Heart right ventricle (tissue), 16 donors: ENCODE results near the gene MXI1. TPM values are rescaled to one million over a fixed set of nuclear protein-coding genes. Genes with fewer than 3 reads are reported as not detected.

ENCODE experiments used
- ATAC-seq, 8 donors: fragments of 200-7000 bp; cut with Tn5 transposase; one replicate each; pipeline ENCODE4 v1.9.1; 2020; ENCODE audit warnings: mild to moderate bottlenecking in 8 of 8, moderate library complexity in 8 of 8, moderate number of reproducible peaks in 1 of 8
- DNase-seq, 2 donors: peaks; one replicate each; pipeline ENCODE4 v3.0.0-alpha.2; 2020
- H3K27ac ChIP-seq, 10 donors: fragments of 200-600 bp; sonication (generic) in 2 of 10; one replicate each; pipeline versions ENCODE4 v1.5.0 to v1.8.0; 2020 to 2022; ENCODE audit warnings: mild to moderate bottlenecking in 3 of 10
- H3K27me3 ChIP-seq, 7 donors: fragments of 200-600 bp; one replicate each; pipeline ENCODE4 v1.8.0; 2021 to 2022; ENCODE audit warnings: mild to moderate bottlenecking in 2 of 7
- H3K36me3 ChIP-seq, 9 donors: fragments of 200-600 bp; sonication (generic) in 1 of 9; one replicate each; pipeline versions ENCODE4 v1.5.0 to v1.8.0; 2020 to 2022; ENCODE audit warnings: mild to moderate bottlenecking in 2 of 9
- H3K4me1 ChIP-seq, 9 donors: fragments of 200-600 bp; sonication (generic) in 1 of 9; one replicate each; pipeline versions ENCODE4 v1.5.0 to v1.8.0; 2020 to 2022; ENCODE audit warnings: mild to moderate bottlenecking in 4 of 9
- H3K4me3 ChIP-seq, 10 donors: fragments of 200-600 bp; sonication (generic) in 2 of 10; one replicate each; pipeline versions ENCODE4 v1.5.0 to v1.8.0; 2020 to 2022; ENCODE audit warnings: mild to moderate bottlenecking in 7 of 10, moderate library complexity in 2 of 10
- H3K9me3 ChIP-seq, 11 donors: fragments of 200-600 bp in 10 of 11; sonication (generic) in 2 of 11; one replicate each; pipeline versions ENCODE4 v1.5.0 to v1.8.0; 2013 to 2022; ENCODE audit warnings: mild to moderate bottlenecking in 2 of 11, control low read depth in 1 of 11, moderate library complexity in 1 of 11
- CTCF ChIP-seq, 9 donors: fragments of 200-600 bp; sonication (generic) in 2 of 9; IDR thresholded peaks; one replicate each; pipeline versions ENCODE4 v1.5.0 to v1.8.0; 2021 to 2022; ENCODE audit warnings: antibody characterized with exemption in 9 of 9, mild to moderate bottlenecking in 5 of 9, moderate library complexity in 1 of 9
- WGBS, 2 donors: extraction: QIAGEN DNeasy Blood & Tissue Kit; methylation state at CpG; one replicate each; pipeline ENCODE4 v1.1.7; 2013; ENCODE audit warnings: inconsistent platforms in 1 of 2; 5-methylcytosine and 5-hydroxymethylcytosine counted together
- intact Hi-C, 10 donors: fragments of 100-400 bp; cut with DNase I; formaldehyde crosslinking; loops; one replicate each; pipeline versions ENCODE4 v1.11.1 to v1.14.2; 2022
- polyA plus RNA-seq, 2 donors: library from polyadenylated mRNA; stranded (reverse); fragments of 200-250 nt; gene quantifications; one replicate each; pipeline ENCODE4 v1.2.3, GENCODE V29; 2013
- total RNA-seq, 10 donors: library from RNA; stranded (reverse); fragmentation: NEBNext Ultra II Directional in 3 of 10; extraction: Animal tissue kit (Norgen Biotek cat#: 25700) in 3 of 10; gene quantifications; one replicate each; pipeline versions ENCODE4 v1.2.1 to v1.2.4, GENCODE V29; 2021 to 2023
- donor health status: Arrhythmogenic right ventricular cardiomyopathy.
- donor health status: ischemic (EF 13 %, LVEDD 7.1; RV severe dilation, severe dysfunction).
- donor health status: healthy with polysubstance abuse.
- donor health status: DM: no; HTN: yes; CAD: no.
- donor health status: DM: no; HTN: no; CAD: no.
- donor health status: ischemic (EF 25% LVEDD 6.9; RV normal size, moderate dysfunction).
- donor health status: ischemic (EF 25% LVEDD 5.7; RV mildly dilated, moderate dysfunction).
- donor health status: healthy.
- donor health status: DM: yes; HTN: yes; CAD: no.
- donor health status: Ischemic cardiomyopathy.
- donor health status: ischemic (EF 35%, LVEDD 5.7; RV mildly dilated, moderate dysfunction).
- donor health status: nonischemic (EF 11% LVEDD 7.7; RV severe dilation, severe dysfunction).
- donor health status: DM: yes; HTN: yes; CAD: no.
- donor health status: PGD.
- donor health status: ischemic (EF 29% LVEDD 5.4; RV normal size, mild dysfunction).
- donor health status: nonischemic (EF 23%, LVEDD 6.1; RV moderate dilation, normal function).

The MXI1 gene
- total and polyA plus RNA-seq, 12 donors = 27.3 to 100 (median 61.3) TPM

DNA sequence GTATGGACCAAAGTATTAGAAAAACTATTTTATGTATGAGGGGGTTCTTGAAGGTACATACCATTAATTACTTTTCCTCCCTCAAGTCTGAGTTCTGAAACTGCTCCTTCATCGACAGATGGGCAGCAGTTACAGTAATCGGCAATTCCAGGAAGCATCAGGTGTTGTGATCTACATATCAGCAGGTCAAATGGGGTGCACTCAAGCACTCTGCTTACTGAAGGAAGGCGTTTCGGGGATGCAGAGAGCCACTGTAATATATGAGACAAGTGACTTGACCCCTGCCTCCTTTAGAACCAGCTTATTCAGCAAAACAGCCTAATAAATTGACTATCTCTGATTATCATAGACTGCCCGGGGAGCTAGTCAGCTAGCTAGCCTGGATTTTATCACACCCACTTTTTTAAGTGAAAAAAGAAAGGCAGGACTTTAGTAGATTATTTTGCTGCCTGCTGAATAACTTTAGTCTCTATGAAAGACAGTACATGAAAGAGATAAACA lies 93.1 kb downstream of the MXI1 start:
- Histone ChIP-seq H3K27me3 (no peaks in the 10 kb centered on the region), H3K27ac (peak overlapping the region in 1 of 10 donors; percentile 19), H3K36me3 (peaks cover 0 to 79% (median 52%) of the 10 kb centered on the region in 9 donors), H3K4me3 (no peak overlapping the region), H3K4me1 (peaks cover 4 to 66% (median 48%) of the 10 kb centered on the region in 9 donors), H3K9me3 (no peaks in the 10 kb centered on the region)
- 52% methylated on average over 5 of the region's 5 CpGs for WGBS, 2 donors
- TF ChIP-seq CTCF (IDR thresholded peaks at IDR 0.05) = no peak
- no peak for DNase-seq
- no peak for ATAC-seq
- intact Hi-C loops = no loop called here

DNA sequence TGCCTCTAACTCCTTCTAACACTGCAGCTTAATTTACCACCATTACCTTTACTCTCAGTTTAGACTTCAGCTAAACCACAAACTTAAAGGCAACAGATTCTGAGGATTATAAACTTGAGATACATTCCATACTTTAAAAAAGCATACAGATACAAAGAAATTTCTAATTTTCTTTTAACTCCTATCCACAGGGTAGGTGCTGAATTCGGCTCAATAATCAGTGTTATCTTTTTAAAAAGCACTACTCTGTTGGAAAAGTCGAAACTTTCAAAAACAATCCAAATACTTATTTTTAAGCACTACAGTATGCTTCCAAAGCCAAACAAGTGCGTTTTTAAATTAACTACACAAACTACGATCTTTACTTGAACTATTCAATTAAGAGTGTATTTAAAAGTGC lies 96.3 kb downstream of the MXI1 start:
- Histone ChIP-seq H3K9me3 (no peaks in the 10 kb centered on the region), H3K27ac (peak overlapping the region in 6 of 10 donors; percentile 89 to 95 (median 92)), H3K27me3 (no peaks in the 10 kb centered on the region), H3K36me3 (peaks cover 0 to 48% (median 28%) of the 10 kb centered on the region in 9 donors), H3K4me1 (peaks cover 4 to 67% (median 56%) of the 10 kb centered on the region in 9 donors), H3K4me3 (peak overlapping the region; percentile 79 to 96 (median 86))
- 4 to 9% methylated on average over 4 of the region's 4 CpGs for WGBS, 2 donors
- intact Hi-C loops = no loop called here
- no peak for TF ChIP-seq CTCF (IDR thresholded peaks at IDR 0.05)
- ATAC-seq (no peak), DNase-seq (no peak)

DNA sequence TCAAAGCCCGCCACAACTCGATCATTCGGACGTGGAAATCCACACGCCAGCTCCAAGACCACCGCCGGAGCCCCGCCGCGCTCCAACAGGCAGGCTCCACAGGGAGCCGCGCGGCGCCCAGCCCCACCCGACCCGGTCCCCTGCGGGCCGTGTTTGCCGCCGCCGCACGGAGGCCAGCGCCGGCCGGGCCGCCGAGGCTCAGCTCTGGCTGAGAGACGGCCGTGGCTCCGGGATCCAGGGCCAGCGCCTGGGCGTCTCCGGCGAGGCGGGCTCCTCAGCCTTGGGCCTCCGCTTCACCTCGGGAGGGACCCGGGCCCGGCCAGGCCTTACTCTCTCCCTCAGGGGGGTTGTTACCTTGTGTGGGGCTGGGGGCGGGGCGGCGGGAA lies 97.0 kb downstream of the MXI1 start:
- no peak for TF ChIP-seq CTCF (IDR thresholded peaks at IDR 0.05)
- Histone ChIP-seq H3K9me3 (no peaks in the 10 kb centered on the region), H3K4me1 (peaks cover 4 to 69% (median 53%) of the 10 kb centered on the region in 9 donors), H3K36me3 (peaks cover 0 to 41% (median 22%) of the 10 kb centered on the region in 9 donors), H3K4me3 (peak overlapping the region; percentile 79 to 96 (median 86)), H3K27me3 (no peaks in the 10 kb centered on the region), H3K27ac (peak overlapping the region; percentile 78 to 95 (median 92))
- 0% methylated on average over 39 to 42 of the region's 42 CpGs for WGBS, 2 donors
- intact Hi-C loops = no loop called here
- ATAC-seq (peak; percentile 57 to 87 (median 72)), DNase-seq (peak in 1 of 2 donors; percentile 13)

- TF ChIP-seq CTCF (IDR thresholded peaks at IDR 0.05) = no peak
- peak; percentile 96 to 98 (median 98) for ATAC-seq
- WGBS, 2 donors = 0% methylated on average over 42 of the region's 42 CpGs
- intact Hi-C loops = loop anchor here in 1 of 10 donors (5.0 kb wide), 1 partner anchor 567 kb away; the partner anchor contains the start of gene PDCD4
- Histone ChIP-seq H3K4me1 (peaks cover 4 to 68% (median 52%) of the 10 kb centered on the region in 9 donors), H3K27me3 (no peaks in the 10 kb centered on the region), H3K36me3 (peaks cover 0 to 36% (median 17%) of the 10 kb centered on the region in 9 donors), H3K4me3 (peak within 1 kb of the TSS; percentile 79 to 96 (median 86)), H3K27ac (peak within 1 kb of the TSS; percentile 83 to 95 (median 92)), H3K9me3 (no peaks in the 10 kb centered on the region)
- DNase-seq = peak; percentile 98
These were observed 97.5 kb downstream of the MXI1 start, which contains the start of gene SMNDC1 for GRCh38 chr10:110304780-110305421. TSS of gene SMNDC1 (minus strand) at chr10:110304920. CDS start at chr10:110303587, 1,333 bp downstream.
